Upper lobe of right lung (tissue), 1 donor: ENCODE data around the gene PPP2R1B. TPM values are rescaled to one million over a fixed set of nuclear protein-coding genes. Genes with fewer than 3 reads are reported as not detected.

Source experiments
- ATAC-seq: fragments of 200-7000 bp; cut with Tn5 transposase; one replicate; pipeline ENCODE4 v1.9.1; 2020; ENCODE audit warnings: mild to moderate bottlenecking, moderate library complexity
- DNase-seq: peaks from one replicate; pipeline ENCODE4 v3.0.0-alpha.2; 2020
- H3K27ac ChIP-seq: fragments of 200-600 bp; one replicate; pipeline ENCODE4 v1.8.0; 2022
- H3K27me3 ChIP-seq: fragments of 200-600 bp; one replicate; pipeline ENCODE4 v1.8.0; 2022; ENCODE audit warnings: mild to moderate bottlenecking
- H3K36me3 ChIP-seq: fragments of 200-600 bp; one replicate; pipeline ENCODE4 v1.8.0; 2022
- H3K4me1 ChIP-seq: fragments of 200-600 bp; one replicate; pipeline ENCODE4 v1.8.0; 2022
- H3K4me3 ChIP-seq: fragments of 200-600 bp; one replicate; pipeline ENCODE4 v1.8.0; 2022; ENCODE audit warnings: mild to moderate bottlenecking
- H3K9me3 ChIP-seq: fragments of 200-600 bp; one replicate; pipeline ENCODE4 v1.8.0; 2022
- CTCF ChIP-seq: fragments of 200-600 bp; IDR thresholded peaks from one replicate; pipeline ENCODE4 v1.8.0; 2022; ENCODE audit warnings: antibody characterized with exemption
- intact Hi-C: fragments of 100-400 bp; cut with DNase I; formaldehyde crosslinking; loops from one replicate; pipeline ENCODE4 v1.11.0; 2022
- total RNA-seq: library from RNA; stranded (reverse); fragmentation: NEBNext Ultra II Directional; extraction: Animal tissue kit (Norgen Biotek cat#: 25700); gene quantifications from one replicate; pipeline ENCODE4 v1.2.1, GENCODE V29; 2021
- donor health status: DM: no; HTN: yes; CAD: no; lungs with severe emphysema.

The PPP2R1B gene
- total RNA-seq, 1 donor from 2014 or later: 26.7 TPM

DNA sequence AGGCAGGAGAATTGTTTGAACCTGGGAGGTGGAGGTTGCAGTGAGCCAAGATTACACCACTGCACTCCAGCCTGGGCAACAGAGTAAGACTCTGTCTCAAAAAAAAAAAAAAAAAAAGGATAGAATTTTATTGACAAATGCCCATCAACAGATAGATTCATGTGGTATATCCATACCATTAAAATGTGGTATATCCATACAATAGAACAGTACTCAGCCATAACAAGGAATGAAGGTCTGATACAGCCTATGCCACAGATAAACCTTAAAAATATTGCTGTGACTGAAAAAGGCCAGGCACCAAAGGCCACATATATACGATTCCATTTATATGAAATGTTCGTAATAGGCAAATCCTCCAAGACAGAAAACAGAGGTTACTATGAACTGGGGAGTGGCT, 45.3 kb upstream of the PPP2R1B start:
- peaks cover 9% of the 10 kb centered on the region for H3K36me3 ChIP-seq
- no peak for ATAC-seq
- H3K9me3 ChIP-seq: no peaks in the 10 kb centered on the region
- no peaks in the 10 kb centered on the region for H3K4me1 ChIP-seq
- H3K27me3 ChIP-seq: no peaks in the 10 kb centered on the region
- intact Hi-C loops: no loop called here
- H3K4me3 ChIP-seq: no peak overlapping the region
- no peak for DNase-seq
- H3K27ac ChIP-seq: no peak overlapping the region
- TF ChIP-seq CTCF: no peak

DNA sequence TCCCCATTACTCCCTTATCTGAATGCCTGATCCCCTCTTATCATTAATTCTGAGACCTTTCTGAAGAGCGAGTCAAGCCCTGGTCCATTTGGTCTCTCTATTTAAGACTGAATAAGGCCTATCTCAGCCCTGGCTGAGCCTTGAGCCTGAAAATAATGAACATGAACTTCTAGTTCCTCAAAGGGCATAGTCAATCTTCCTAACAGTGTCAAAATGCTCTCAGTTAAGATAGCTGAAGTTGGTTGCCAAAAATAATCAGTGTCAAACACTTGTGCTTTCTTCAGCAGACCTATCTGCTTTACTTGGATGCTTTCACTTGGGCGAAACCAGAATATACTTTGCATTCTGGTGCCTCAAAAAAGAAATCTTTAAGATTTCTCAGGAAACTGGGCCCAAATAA, 42.6 kb upstream of the PPP2R1B start:
- Histone ChIP-seq H3K4me1 (no peaks in the 10 kb centered on the region), H3K4me3 (no peak overlapping the region), H3K36me3 (peaks cover 26% of the 10 kb centered on the region), H3K27me3 (no peaks in the 10 kb centered on the region), H3K9me3 (no peaks in the 10 kb centered on the region), H3K27ac (no peak overlapping the region)
- no peak for TF ChIP-seq CTCF
- intact Hi-C loops: no loop called here
- no peak for DNase-seq
- ATAC-seq: no peak

DNA sequence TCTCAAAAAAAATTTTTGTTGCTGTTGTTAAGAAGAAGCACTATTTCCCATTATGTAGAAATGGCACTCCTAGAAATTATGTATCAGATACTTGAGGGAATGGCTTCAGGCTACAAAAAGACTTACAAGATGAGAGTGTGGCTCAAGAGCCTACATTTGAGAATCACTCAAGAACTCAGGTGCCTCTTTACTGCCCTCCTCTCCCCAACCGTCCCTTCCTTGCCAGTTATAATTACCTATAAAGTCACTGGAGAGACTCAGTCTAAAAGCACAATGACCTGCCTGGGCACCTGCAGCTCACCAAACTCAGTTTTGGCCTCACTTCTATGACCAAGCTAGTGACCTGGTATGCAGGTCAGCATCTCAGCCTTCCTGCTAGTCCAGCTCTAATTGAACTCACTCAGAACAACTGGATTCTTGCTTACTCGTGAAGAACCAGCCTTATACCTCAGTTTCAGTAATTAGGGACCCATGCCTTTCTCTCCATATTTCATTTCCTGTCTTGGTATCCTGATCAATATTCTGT, 41.9 kb upstream of the PPP2R1B start:
- intact Hi-C loops: no loop called here
- no peak overlapping the region for H3K4me3 ChIP-seq
- TF ChIP-seq CTCF: no peak

DNA sequence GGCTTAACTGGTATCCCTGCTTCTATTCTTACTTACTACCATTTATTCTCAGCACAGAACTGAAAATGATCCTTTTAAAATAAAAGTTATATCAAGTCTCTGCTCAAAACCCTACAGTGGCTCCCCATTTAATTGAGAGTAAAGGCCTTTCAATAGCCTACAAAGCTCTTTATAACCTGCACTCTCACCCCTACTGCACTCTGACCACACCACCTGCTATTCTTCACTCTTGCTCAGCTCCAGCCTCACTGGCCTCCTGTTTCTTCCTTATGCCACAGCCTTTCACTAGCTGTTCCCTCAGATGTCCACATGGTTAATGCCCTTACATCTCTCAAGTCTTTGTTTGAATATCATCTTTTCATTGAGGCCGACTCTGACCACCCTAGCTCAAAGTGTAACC, 40.9 kb upstream of the PPP2R1B start:
- DNase-seq (no peak), ATAC-seq (no peak)
- intact Hi-C loops: no loop called here
- H3K27me3 ChIP-seq: no peaks in the 10 kb centered on the region
- H3K27ac ChIP-seq: no peak overlapping the region
- no peaks in the 10 kb centered on the region for H3K4me1 ChIP-seq
- H3K36me3 ChIP-seq: peaks cover 31% of the 10 kb centered on the region
- H3K9me3 ChIP-seq: no peaks in the 10 kb centered on the region
- TF ChIP-seq CTCF: no peak
- H3K4me3 ChIP-seq: no peak overlapping the region

More for the DNA sequence above, 41.9 kb upstream of the PPP2R1B start:
- H3K4me1 ChIP-seq: no peaks in the 10 kb centered on the region
- no peaks in the 10 kb centered on the region for H3K27me3 ChIP-seq
- no peaks in the 10 kb centered on the region for H3K9me3 ChIP-seq
- H3K36me3 ChIP-seq: peaks cover 26% of the 10 kb centered on the region
- H3K27ac ChIP-seq: no peak overlapping the region
- DNase-seq (no peak), ATAC-seq (peak; percentile 61)

GRCh38 chr11:111801135-111801534, 34.9 kb upstream of the PPP2R1B start:
- H3K4me3 ChIP-seq: no peak overlapping the region
- no peak for TF ChIP-seq CTCF
- no peak for DNase-seq
- intact Hi-C loops: no loop called here
- ATAC-seq: no peak
- H3K27me3 ChIP-seq: no peaks in the 10 kb centered on the region
- H3K27ac ChIP-seq: no peak overlapping the region
- H3K36me3 ChIP-seq: peaks cover 22% of the 10 kb centered on the region
- no peaks in the 10 kb centered on the region for H3K4me1 ChIP-seq
- no peaks in the 10 kb centered on the region for H3K9me3 ChIP-seq

GRCh38 chr11:111798279-111798678, 32.1 kb upstream of the PPP2R1B start:
- Histone ChIP-seq H3K9me3 (no peaks in the 10 kb centered on the region), H3K27ac (no peak overlapping the region), H3K27me3 (no peaks in the 10 kb centered on the region), H3K4me1 (no peaks in the 10 kb centered on the region), H3K4me3 (no peak overlapping the region), H3K36me3 (peaks cover 9% of the 10 kb centered on the region)
- no peak for TF ChIP-seq CTCF
- DNase-seq (no peak), ATAC-seq (no peak)
- intact Hi-C loops: no loop called here
